Measurements from ENCODE around the gene ADCY1. TPM values are rescaled to one million over a fixed set of nuclear protein-coding genes. Genes with fewer than 3 reads are reported as not detected.

Gene ADCY1
- total and polyA plus RNA-seq, 2 donors (not counting 3 experiments of a cell fraction or from before 2014, with no cell fraction given) = 0.52 to 1.6 TPM

GRCh38 chr7:45593121-45593541 is 19.0 kb downstream of the ADCY1 start:
- FAIRE-seq = no peak
- H3K4me1 ChIP-seq (ENCODE audit: control insufficient read depth, extremely low read depth, insufficient read depth, low read length) = no peaks in the 10 kb centered on the region
- dilution Hi-C loops (cut with MboI; ENCODE audit: extremely low pct_ligation_motif_present, low sequenced_read_pairs) = no loop called here

More at GRCh38 chr7:45593121-45593541, 19.0 kb downstream of the ADCY1 start:
- Histone ChIP-seq H4K20me1 (replicated peaks; ENCODE audit: control insufficient read depth, extremely low read depth, insufficient read depth, low read length) (no peaks in the 10 kb centered on the region), H3K27me3 (ENCODE audit: control insufficient read depth in 2 of 2, insufficient read depth in 2 of 2, low read length in 2 of 2) (no peaks in the 10 kb centered on the region), H3K9ac (replicated peaks; ENCODE audit: extremely low read depth, insufficient read depth, low read length) (no peak overlapping the region), H3K36me3 (ENCODE audit: control insufficient read depth in 2 of 2, extremely low read depth in 1 of 2, insufficient read depth in 2 of 2, low read length in 2 of 2) (no peaks in the 10 kb centered on the region), H3K9me1 (replicated peaks; ENCODE audit: control insufficient read depth, extremely low read depth, insufficient read depth, low read length) (no peaks in the 10 kb centered on the region), H3K9me3 (replicated peaks; ENCODE audit: control insufficient read depth, insufficient read depth, low read length) (no peaks in the 10 kb centered on the region), H2AFZ (ENCODE audit: low read depth, low read length) (no peak overlapping the region), H3K4me3 (replicated peaks in 1 of 3; ENCODE audit: insufficient read depth in 1 of 3, low read depth in 1 of 3, low read length in 3 of 3) (no peak overlapping the region), H3K27ac (ENCODE audit: insufficient read depth, low read depth, low read length) (no peak overlapping the region), H3K79me2 (ENCODE audit: control insufficient read depth, insufficient read depth, low read length) (no peaks in the 10 kb centered on the region), H3K4me2 (ENCODE audit: insufficient read depth, low read length) (no peak overlapping the region)
- POLR2A ChIA-PET = no interaction called here
- TF ChIP-seq FOS (IDR thresholded peaks at IDR 0.05; ENCODE audit: borderline replicate concordance, insufficient read depth, low read length) (no peak), MYC (IDR thresholded peaks at IDR 0.05; ENCODE audit: low read depth, low read length) (no peak), GATA2 (IDR thresholded peaks at IDR 0.05; ENCODE audit: insufficient read depth, insufficient read length, low read depth, low read length) (no peak), CTCF (IDR thresholded peaks at IDR 0.05; ENCODE audit: extremely low read depth in 1 of 2, insufficient read depth in 1 of 2, low read depth in 1 of 2, low read length in 2 of 2) (no peak), EZH2 (IDR thresholded peaks at IDR 0.05; ENCODE audit: borderline replicate concordance, low read depth, low read length, severe bottlenecking) (no peak), POLR2AphosphoS5 (IDR thresholded peaks at IDR 0.05; ENCODE audit: insufficient read depth, low read depth, low read length) (no peak), MAX (IDR thresholded peaks at IDR 0.05; ENCODE audit: insufficient read depth, insufficient read length) (no peak), POLR2A (IDR thresholded peaks at IDR 0.05; ENCODE audit: low read depth, low read length) (no peak), JUN (IDR thresholded peaks at IDR 0.05; ENCODE audit: borderline replicate concordance, insufficient read depth, insufficient read length, low read depth) (no peak)
- CTCF ChIA-PET = no interaction called here
- no peak for DNase-seq (ENCODE audit: low read depth, low spot score)
- intact Hi-C loops (cut with micrococcal nuclease) = no loop called here
- BruUV-seq (replicated peaks) = no TSS peak

Measured in endothelial cell of umbilical vein (primary cell).